Retinal pigment epithelial cell (primary cell): Measurements from ENCODE around the gene CFD.
"Not testable (repeated sequence)": the region's sequence is repeated elsewhere in the genome, so short reads cannot be mapped to it uniquely, and the experiment has no call there.

Experiments used
- DNase-seq: peaks from one replicate; pipeline ENCODE4 v3.0.0-alpha.2; 2010; ENCODE audit warnings: low read depth
- H3K4me3 ChIP-seq: 2 replicates; pipeline ENCODE4 v1.5.1; 2011; ENCODE audit warnings: mild to moderate bottlenecking, low read length, control low read depth, moderate library complexity
- CTCF ChIP-seq: conservative IDR thresholded peaks from 2 replicates; pipeline ENCODE4 v1.5.1; 2011; ENCODE audit warnings: low read depth, low read length, control low read depth, inconsistent platforms

Gene CFD

GRCh38 chr19:850979-851335 lies 8.5 kb upstream of the CFD start:
- DNase-seq, result no peak
- no peak for TF ChIP-seq CTCF
- H3K4me3 ChIP-seq, result no peak overlapping the region

GRCh38 chr19:852136-853013 lies 7.1 kb upstream of the CFD start, which contains the start of gene ELANE:
TSS of gene ELANE (plus strand) at chr19:852303. CDS start at chr19:852329, 26 bp downstream.
- H3K4me3 ChIP-seq, result no peak within 1 kb of the TSS
- TF ChIP-seq CTCF, result no peak
- no peak for DNase-seq

GRCh38 chr19:853014-853585 lies 6.4 kb upstream of the CFD start:
- no peak for DNase-seq
- TF ChIP-seq CTCF, result no peak
- H3K4me3 ChIP-seq, result no peak overlapping the region

GRCh38 chr19:853614-854220 lies 5.7 kb upstream of the CFD start:
- not testable (repeated sequence) for DNase-seq

GRCh38 chr19:854549-854948 lies 4.9 kb upstream of the CFD start:
- no peak for TF ChIP-seq CTCF
- no peak for DNase-seq

More at GRCh38 chr19:853614-854220, 5.7 kb upstream of the CFD start:
- H3K4me3 ChIP-seq, result not testable (repeated sequence)

GRCh38 chr19:855142-855541 lies 4.3 kb upstream of the CFD start:
- DNase-seq, result no peak
- no peak overlapping the region for H3K4me3 ChIP-seq
- no peak for TF ChIP-seq CTCF

More at GRCh38 chr19:854549-854948, 4.9 kb upstream of the CFD start:
- no peak overlapping the region for H3K4me3 ChIP-seq

- TF ChIP-seq CTCF, result no peak
- H3K4me3 ChIP-seq, result no peak overlapping the region
- DNase-seq, result no peak
Observed at GRCh38 chr19:855566-856120, 3.8 kb upstream of the CFD start.
